GM12878 (cell line): ENCODE data around the gene KRT79.

Experiments
- CEBPB ChIP-seq, 2 experiments: fragments of 150-350 bp in 1 of 2; IDR thresholded peaks; 2 replicates each; pipeline ENCODE4 v1.6.1; 2012 to 2014; ENCODE audit warnings: low read depth in 2 of 2, low read length in 2 of 2, borderline replicate concordance in 1 of 2, inconsistent platforms in 1 of 2
- CHD1 ChIP-seq: IDR thresholded peaks from 2 replicates; pipeline ENCODE4 v1.6.1; 2012; ENCODE audit warnings: low read depth, low read length, improper control_type of control experiment
- NR2C2 ChIP-seq: IDR thresholded peaks from 2 replicates; pipeline ENCODE4 v1.6.1; 2011; ENCODE audit warnings: borderline replicate concordance, low read depth; ENCODE audit not compliant: control insufficient read depth, insufficient read length
- POLR2A ChIP-seq: IDR thresholded peaks from 2 replicates; pipeline ENCODE4 v1.6.1; 2011; ENCODE audit warnings: low read depth, mild to moderate bottlenecking, low read length
- RB1 ChIP-seq: fragments of 450-650 bp; formaldehyde crosslinking; IDR thresholded peaks from 2 replicates; pipeline ENCODE4 v1.6.1; 2017; ENCODE audit warnings: mild to moderate bottlenecking, borderline replicate concordance
- SP1 ChIP-seq: IDR thresholded peaks from one replicate; pipeline ENCODE4 v1.6.1; 2011; ENCODE audit warnings: low read depth, low read length
- SREBF2 ChIP-seq: IDR thresholded peaks from 2 replicates; pipeline ENCODE4 v1.6.1; 2012; ENCODE audit warnings: mild to moderate bottlenecking, low read length
- STAT3 ChIP-seq: IDR thresholded peaks from 2 replicates; pipeline ENCODE4 v1.6.1; 2011; ENCODE audit warnings: low read depth, low read length, improper control_type of control experiment
- TF ChIP-seq, protein P1 (sequence below): IDR thresholded peaks from 2 replicates; pipeline ENCODE4 v1.6.1; 2011; ENCODE audit warnings: mild to moderate bottlenecking, low read depth, low read length, moderate library complexity; ENCODE audit not compliant: insufficient replicate concordance
- TF ChIP-seq, protein P2 (sequence below), 3 experiments: IDR thresholded peaks in 2 of 3; conservative IDR thresholded peaks in 1 of 3; 2 replicates each; pipeline ENCODE4 v1.5.1; 2011; ENCODE audit warnings: low read depth in 3 of 3, low read length in 3 of 3, mild to moderate bottlenecking in 3 of 3, control low read depth in 2 of 3, moderate library complexity in 2 of 3, inconsistent platforms in 1 of 3, mixed read lengths in 1 of 3; ENCODE audit not compliant: control insufficient read depth in 2 of 3, insufficient read depth in 1 of 3; ENCODE audit errors: extremely low read depth in 1 of 3
- TF ChIP-seq, protein P3 (sequence below): IDR thresholded peaks from 2 replicates; pipeline ENCODE4 v1.6.1; 2012; ENCODE audit warnings: low read depth, low read length, improper control_type of control experiment
- TF ChIP-seq, protein P4 (sequence below): IDR thresholded peaks from 2 replicates; pipeline ENCODE4 v1.6.1; 2011; ENCODE audit warnings: borderline replicate concordance, low read depth, mild to moderate bottlenecking, moderate library complexity, mixed read lengths, low read length; ENCODE audit not compliant: insufficient read depth; ENCODE audit errors: extremely low read length
- TF ChIP-seq, protein P5 (sequence below): fragments of 450-650 bp; IDR thresholded peaks from 2 replicates; pipeline ENCODE4 v1.6.1; 2014; ENCODE audit warnings: mild to moderate bottlenecking

DNA sequence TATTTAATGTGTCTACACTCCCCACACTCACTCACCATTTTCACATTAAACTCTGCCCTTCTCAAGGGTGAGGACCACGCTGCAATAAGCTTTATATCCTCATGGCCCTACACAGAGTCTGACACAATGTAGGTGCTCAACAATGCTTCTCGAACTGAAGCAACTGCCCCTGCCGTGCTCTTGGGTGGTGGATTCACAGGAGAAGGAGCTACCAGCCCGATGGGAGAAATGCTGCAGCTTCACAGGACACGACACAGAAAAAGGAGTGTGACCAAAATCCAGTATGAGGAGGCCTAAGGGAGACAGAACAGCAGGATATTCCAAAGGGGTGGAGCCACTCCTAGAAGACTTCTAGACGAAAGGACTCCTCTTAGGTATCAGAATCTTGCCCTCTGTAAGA, 31.7 kb downstream of the KRT79 start:
- no peak for TF ChIP-seq SREBF2
- TF ChIP-seq, protein P1, sequence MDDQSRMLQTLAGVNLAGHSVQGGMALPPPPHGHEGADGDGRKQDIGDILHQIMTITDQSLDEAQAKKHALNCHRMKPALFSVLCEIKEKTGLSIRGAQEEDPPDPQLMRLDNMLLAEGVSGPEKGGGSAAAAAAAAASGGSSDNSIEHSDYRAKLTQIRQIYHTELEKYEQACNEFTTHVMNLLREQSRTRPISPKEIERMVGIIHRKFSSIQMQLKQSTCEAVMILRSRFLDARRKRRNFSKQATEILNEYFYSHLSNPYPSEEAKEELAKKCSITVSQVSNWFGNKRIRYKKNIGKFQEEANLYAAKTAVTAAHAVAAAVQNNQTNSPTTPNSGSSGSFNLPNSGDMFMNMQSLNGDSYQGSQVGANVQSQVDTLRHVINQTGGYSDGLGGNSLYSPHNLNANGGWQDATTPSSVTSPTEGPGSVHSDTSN, result no peak
- TF ChIP-seq, protein P2, sequence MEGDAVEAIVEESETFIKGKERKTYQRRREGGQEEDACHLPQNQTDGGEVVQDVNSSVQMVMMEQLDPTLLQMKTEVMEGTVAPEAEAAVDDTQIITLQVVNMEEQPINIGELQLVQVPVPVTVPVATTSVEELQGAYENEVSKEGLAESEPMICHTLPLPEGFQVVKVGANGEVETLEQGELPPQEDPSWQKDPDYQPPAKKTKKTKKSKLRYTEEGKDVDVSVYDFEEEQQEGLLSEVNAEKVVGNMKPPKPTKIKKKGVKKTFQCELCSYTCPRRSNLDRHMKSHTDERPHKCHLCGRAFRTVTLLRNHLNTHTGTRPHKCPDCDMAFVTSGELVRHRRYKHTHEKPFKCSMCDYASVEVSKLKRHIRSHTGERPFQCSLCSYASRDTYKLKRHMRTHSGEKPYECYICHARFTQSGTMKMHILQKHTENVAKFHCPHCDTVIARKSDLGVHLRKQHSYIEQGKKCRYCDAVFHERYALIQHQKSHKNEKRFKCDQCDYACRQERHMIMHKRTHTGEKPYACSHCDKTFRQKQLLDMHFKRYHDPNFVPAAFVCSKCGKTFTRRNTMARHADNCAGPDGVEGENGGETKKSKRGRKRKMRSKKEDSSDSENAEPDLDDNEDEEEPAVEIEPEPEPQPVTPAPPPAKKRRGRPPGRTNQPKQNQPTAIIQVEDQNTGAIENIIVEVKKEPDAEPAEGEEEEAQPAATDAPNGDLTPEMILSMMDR (IDR thresholded peaks at IDR 0.05 in 2 of 3, conservative IDR thresholded peaks at IDR 0.05 in 1 of 3; ENCODE audit: control insufficient read depth in 2 of 3, extremely low read depth in 1 of 3, insufficient read depth in 1 of 3, low read depth in 3 of 3, low read length in 3 of 3), result no peak
- no peak for TF ChIP-seq SP1
- no peak for TF ChIP-seq STAT3
- TF ChIP-seq, protein P3, sequence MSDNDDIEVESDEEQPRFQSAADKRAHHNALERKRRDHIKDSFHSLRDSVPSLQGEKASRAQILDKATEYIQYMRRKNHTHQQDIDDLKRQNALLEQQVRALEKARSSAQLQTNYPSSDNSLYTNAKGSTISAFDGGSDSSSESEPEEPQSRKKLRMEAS, result no peak
- no peak for TF ChIP-seq NR2C2
- TF ChIP-seq RB1, result no peak
- TF ChIP-seq, protein P4, sequence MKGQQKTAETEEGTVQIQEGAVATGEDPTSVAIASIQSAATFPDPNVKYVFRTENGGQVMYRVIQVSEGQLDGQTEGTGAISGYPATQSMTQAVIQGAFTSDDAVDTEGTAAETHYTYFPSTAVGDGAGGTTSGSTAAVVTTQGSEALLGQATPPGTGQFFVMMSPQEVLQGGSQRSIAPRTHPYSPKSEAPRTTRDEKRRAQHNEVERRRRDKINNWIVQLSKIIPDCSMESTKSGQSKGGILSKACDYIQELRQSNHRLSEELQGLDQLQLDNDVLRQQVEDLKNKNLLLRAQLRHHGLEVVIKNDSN, result no peak
- TF ChIP-seq, protein P5, sequence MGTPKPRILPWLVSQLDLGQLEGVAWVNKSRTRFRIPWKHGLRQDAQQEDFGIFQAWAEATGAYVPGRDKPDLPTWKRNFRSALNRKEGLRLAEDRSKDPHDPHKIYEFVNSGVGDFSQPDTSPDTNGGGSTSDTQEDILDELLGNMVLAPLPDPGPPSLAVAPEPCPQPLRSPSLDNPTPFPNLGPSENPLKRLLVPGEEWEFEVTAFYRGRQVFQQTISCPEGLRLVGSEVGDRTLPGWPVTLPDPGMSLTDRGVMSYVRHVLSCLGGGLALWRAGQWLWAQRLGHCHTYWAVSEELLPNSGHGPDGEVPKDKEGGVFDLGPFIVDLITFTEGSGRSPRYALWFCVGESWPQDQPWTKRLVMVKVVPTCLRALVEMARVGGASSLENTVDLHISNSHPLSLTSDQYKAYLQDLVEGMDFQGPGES, result no peak
- no peak for TF ChIP-seq CHD1
- no peak for TF ChIP-seq POLR2A
- TF ChIP-seq CEBPB (IDR thresholded peaks at IDR 0.05; ENCODE audit: borderline replicate concordance in 1 of 2, low read depth in 2 of 2, low read length in 2 of 2), result no peak
